Central memory CD8-positive, alpha-beta T cell (primary cell): Measurements from ENCODE around the gene ELL2.

ENCODE experiments used
- ATAC-seq: fragments of 150-1000 bp; cut with Tn5 transposase; replicated peaks from 2 replicates; pipeline ENCODE4 v1.10.0; 2022; ENCODE audit warnings: mild to moderate bottlenecking, moderate FRiP score, moderate number of reproducible peaks; ENCODE audit not compliant: poor library complexity, severe bottlenecking; ENCODE audit errors: extremely low read depth
- DNase-seq, 2 donors: peaks; one replicate each; pipeline ENCODE4 v3.0.0; 2021; ENCODE audit warnings: low spot score in 2 of 2
- H3K27ac Mint-ChIP-seq: one replicate; pipeline ENCODE4 v1.8.0; 2022; ENCODE audit warnings: low read depth, mild to moderate bottlenecking, moderate library complexity, mixed read lengths
- H3K27me3 Mint-ChIP-seq: one replicate; pipeline ENCODE4 v1.8.0; 2022; ENCODE audit warnings: mixed read lengths
- H3K36me3 Mint-ChIP-seq: one replicate; pipeline ENCODE4 v1.8.0; 2022; ENCODE audit warnings: mild to moderate bottlenecking, moderate library complexity, mixed read lengths; ENCODE audit not compliant: insufficient read depth
- H3K4me1 Mint-ChIP-seq: one replicate; pipeline ENCODE4 v1.8.0; 2022; ENCODE audit warnings: mixed read lengths
- H3K4me3 Mint-ChIP-seq: one replicate; pipeline ENCODE4 v1.8.0; 2022; ENCODE audit warnings: mild to moderate bottlenecking, moderate library complexity, mixed read lengths
- H3K9me3 Mint-ChIP-seq: one replicate; pipeline ENCODE4 v1.8.0; 2022; ENCODE audit warnings: mixed read lengths

The ELL2 gene

DNA sequence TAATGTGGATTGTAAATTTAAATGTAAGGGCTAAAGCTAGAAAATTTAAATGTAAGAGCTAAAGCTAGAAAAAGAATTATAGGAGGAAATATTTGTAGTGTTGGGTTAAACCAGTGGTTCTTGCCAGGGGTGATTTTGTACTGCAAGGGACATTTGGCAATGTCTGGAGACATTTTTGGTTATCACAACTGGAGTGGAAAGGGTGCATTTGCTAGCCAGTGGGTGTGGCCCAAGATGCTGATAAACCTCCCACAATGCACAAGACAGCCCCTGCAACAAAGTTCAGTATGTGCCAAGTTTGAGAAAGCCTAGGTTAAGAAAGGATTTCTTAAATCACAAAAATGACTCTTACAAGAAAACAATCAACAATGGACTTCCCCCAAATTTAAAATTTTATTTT lies 31.6 kb upstream of the ELL2 start:
- H3K27me3 Mint-ChIP-seq: no peaks in the 10 kb centered on the region
- no peak overlapping the region for H3K4me3 Mint-ChIP-seq
- H3K4me1 Mint-ChIP-seq: no peaks in the 10 kb centered on the region
- H3K9me3 Mint-ChIP-seq: no peaks in the 10 kb centered on the region
- H3K27ac Mint-ChIP-seq: no peak overlapping the region
- no peak for ATAC-seq
- H3K36me3 Mint-ChIP-seq: no peaks in the 10 kb centered on the region
- no peak for DNase-seq

DNA sequence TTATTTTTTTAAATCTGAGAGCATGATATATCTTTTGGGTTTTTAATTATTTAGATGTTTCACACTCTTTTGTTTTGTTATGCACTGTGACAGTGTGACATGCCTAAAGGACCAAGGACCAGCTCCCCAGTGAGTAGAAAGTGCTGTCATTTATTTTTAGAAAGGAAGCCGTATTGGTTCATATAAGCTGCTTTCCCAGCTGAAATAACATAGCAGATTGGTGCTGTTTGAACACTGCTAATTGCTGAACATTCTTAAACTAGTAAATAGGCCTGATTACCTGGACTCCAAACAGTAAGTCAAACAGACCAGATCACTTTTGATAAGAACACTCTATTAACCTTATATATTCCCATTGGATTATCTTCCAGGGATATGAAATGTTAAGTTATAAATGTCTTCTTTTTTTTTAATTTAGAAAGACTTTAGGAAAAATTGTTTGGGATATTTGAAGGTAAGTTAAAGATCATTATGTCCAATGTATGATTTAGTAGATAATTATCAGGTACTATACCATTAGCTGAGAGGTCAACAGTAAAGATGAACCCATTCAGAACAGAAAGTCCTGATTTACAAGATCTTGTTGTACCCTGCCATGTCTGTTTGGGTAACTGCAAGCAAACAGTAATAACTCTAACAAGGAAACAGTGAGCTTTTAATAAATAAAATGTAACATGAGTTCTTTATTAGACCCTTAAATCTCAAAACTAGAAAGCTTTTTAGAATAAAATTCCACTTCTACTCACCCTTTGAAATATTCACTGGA lies 27.8 kb upstream of the ELL2 start:
- no peak overlapping the region for H3K27ac Mint-ChIP-seq
- no peak overlapping the region for H3K4me3 Mint-ChIP-seq
- DNase-seq (no peak), ATAC-seq (no peak)
- no peaks in the 10 kb centered on the region for H3K4me1 Mint-ChIP-seq
- H3K36me3 Mint-ChIP-seq: no peaks in the 10 kb centered on the region
- H3K9me3 Mint-ChIP-seq: no peaks in the 10 kb centered on the region
- no peaks in the 10 kb centered on the region for H3K27me3 Mint-ChIP-seq

DNA sequence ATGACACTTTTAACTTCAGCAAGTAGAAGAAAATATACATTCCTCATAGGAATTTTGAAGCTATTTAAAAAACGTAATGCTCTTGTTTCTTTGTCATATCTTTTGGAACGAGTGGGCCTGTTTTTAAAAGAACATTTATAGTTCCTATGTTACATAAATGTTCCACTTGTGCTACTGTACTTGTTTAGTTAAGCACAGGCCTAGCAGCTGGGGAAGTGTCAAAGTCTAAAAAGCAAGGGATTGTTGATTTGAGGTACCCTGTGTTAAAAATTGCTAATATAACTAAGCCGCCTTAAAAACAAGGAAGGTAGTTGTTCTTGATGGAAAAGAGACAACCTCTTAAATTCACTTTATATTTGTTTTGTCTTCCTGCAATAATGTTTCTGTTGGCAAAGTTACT lies 27.2 kb upstream of the ELL2 start:
- ATAC-seq: no peak
- Mint-ChIP-seq H3K9me3 (no peaks in the 10 kb centered on the region), H3K27ac (no peak overlapping the region), H3K27me3 (no peaks in the 10 kb centered on the region), H3K36me3 (no peaks in the 10 kb centered on the region), H3K4me3 (no peak overlapping the region), H3K4me1 (no peaks in the 10 kb centered on the region)
- no peak for DNase-seq

DNA sequence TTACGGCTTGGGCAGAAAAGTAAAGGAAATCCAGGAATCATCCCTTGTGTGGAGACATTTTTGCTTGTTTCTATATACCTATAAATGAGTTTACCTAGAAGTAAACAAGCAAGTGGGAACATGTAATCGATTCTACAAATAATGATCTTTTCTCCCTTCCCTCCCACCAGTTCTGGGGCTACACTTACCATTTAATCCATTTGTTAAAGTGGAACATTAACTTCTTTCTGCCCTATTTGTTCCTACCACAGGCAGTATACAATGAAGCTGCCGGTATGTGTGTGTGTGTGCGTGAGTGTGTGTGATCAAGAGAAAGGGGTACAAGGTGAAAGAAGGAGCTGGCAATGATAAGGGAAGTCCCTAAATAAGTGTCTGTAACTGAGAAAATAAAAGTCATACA lies 26.4 kb upstream of the ELL2 start:
- no peak for ATAC-seq
- H3K36me3 Mint-ChIP-seq: no peaks in the 10 kb centered on the region
- no peak for DNase-seq
- no peaks in the 10 kb centered on the region for H3K4me1 Mint-ChIP-seq
- H3K27me3 Mint-ChIP-seq: no peaks in the 10 kb centered on the region
- no peak overlapping the region for H3K27ac Mint-ChIP-seq
- H3K4me3 Mint-ChIP-seq: no peak overlapping the region
- no peaks in the 10 kb centered on the region for H3K9me3 Mint-ChIP-seq

- DNase-seq: no peak
- no peaks in the 10 kb centered on the region for H3K9me3 Mint-ChIP-seq
- no peak overlapping the region for H3K27ac Mint-ChIP-seq
- H3K4me3 Mint-ChIP-seq: no peak overlapping the region
- no peak for ATAC-seq
- H3K4me1 Mint-ChIP-seq: no peaks in the 10 kb centered on the region
- H3K27me3 Mint-ChIP-seq: no peaks in the 10 kb centered on the region
- no peaks in the 10 kb centered on the region for H3K36me3 Mint-ChIP-seq
These were observed 25.4 kb upstream of the ELL2 start for GRCh38 chr5:95986937-95987520.

DNA sequence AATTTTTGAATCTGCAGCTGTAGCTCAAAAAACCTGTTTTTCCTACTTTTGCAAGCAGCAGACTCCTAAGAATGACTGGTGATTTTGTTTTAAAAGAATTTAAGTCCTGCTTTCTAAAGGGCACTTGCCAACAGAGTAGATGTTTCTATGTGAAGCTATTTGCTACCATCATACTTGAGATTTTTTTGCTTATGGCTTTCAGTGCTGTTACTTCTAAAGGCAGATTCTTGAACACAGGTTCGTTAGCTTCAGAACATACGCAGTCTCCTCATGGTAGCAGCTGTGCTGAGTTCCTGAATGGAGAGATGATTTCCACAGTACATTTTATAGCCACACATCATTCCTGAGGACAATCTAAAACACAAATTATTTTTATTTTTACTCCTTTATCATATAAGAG lies 24.4 kb upstream of the ELL2 start:
- ATAC-seq (no peak), DNase-seq (no peak)
- no peaks in the 10 kb centered on the region for H3K27me3 Mint-ChIP-seq
- no peak overlapping the region for H3K4me3 Mint-ChIP-seq
- H3K9me3 Mint-ChIP-seq: no peaks in the 10 kb centered on the region
- no peaks in the 10 kb centered on the region for H3K4me1 Mint-ChIP-seq
- no peak overlapping the region for H3K27ac Mint-ChIP-seq
- H3K36me3 Mint-ChIP-seq: no peaks in the 10 kb centered on the region

GRCh38 chr5:95985249-95985648 lies 23.6 kb upstream of the ELL2 start:
- no peaks in the 10 kb centered on the region for H3K9me3 Mint-ChIP-seq
- DNase-seq (no peak), ATAC-seq (no peak)
- H3K36me3 Mint-ChIP-seq: no peaks in the 10 kb centered on the region
- no peak overlapping the region for H3K4me3 Mint-ChIP-seq
- no peak overlapping the region for H3K27ac Mint-ChIP-seq
- H3K4me1 Mint-ChIP-seq: no peaks in the 10 kb centered on the region
- no peaks in the 10 kb centered on the region for H3K27me3 Mint-ChIP-seq

DNA sequence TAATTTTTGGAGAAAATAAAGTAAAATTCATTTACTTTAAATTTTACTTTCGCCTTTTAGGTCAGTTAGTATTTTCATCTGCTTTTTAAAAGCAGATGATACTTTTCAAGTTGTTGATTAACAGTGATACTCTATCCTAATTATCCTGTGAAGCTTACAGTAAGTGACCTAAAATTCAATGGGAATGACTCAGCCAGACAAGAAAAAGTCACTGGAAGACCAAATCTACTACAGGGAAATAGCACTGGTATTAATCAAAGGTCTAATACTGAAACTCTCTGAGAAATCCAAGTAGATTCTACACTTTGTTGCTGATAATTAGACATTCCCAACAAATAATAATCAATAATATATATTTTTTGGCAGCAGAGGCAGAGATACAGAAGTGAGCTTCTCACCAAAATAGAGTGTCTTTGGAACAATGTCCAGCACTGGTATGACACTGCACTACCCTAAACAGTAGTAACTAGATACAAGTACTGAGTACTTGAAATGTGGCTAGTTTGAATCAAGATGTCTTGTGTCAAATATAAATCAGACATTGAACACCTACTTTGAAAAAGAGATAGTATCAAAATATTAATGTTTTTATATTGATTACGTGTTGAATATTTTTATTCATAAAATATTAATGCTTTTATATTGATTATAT lies 22.8 kb upstream of the ELL2 start:
- no peak for DNase-seq
- H3K4me1 Mint-ChIP-seq: no peaks in the 10 kb centered on the region
- no peaks in the 10 kb centered on the region for H3K36me3 Mint-ChIP-seq
- H3K9me3 Mint-ChIP-seq: no peaks in the 10 kb centered on the region
- H3K27ac Mint-ChIP-seq: no peak overlapping the region
- no peaks in the 10 kb centered on the region for H3K27me3 Mint-ChIP-seq
- ATAC-seq: no peak
- no peak overlapping the region for H3K4me3 Mint-ChIP-seq

DNA sequence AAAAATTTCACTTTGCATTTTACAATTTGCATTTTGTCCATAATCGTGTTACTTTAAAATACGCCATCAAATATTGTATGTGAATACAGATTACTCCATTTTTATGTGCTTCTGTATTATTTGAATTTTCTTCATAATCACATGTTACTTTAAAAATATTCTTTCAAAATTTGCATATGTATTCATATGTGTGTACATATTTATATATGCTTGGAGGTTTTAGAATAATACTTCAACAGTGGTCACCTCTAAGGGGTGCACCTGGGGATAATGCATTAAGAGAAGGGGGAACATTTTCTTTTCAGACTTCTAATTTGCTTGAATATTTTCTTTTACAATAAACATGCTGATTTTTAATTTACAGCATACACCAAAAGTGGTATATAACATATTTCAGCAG lies 21.9 kb upstream of the ELL2 start:
- H3K36me3 Mint-ChIP-seq: no peaks in the 10 kb centered on the region

DNA sequence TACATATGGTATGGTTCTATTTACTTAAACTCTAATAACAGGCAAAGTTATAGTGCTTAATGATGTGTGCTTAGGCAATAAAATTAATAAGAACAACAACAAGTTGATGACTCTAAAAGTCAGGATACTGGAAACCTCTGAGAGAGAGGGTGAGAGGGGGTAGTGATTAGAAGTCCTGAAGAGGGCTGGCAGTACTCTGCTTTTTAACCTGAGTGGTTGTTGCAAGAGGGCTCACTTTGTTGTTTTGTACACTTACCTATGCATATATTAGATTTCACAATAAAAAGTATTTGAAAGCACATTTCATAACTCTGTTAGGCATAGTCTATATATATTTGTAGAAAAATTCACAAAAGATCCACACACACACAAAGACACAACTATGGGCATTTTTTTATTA lies 21.4 kb upstream of the ELL2 start:
- no peaks in the 10 kb centered on the region for H3K36me3 Mint-ChIP-seq
- no peak for DNase-seq
- peaks cover 9% of the 10 kb centered on the region for H3K27me3 Mint-ChIP-seq
- H3K4me3 Mint-ChIP-seq: no peak overlapping the region
- H3K4me1 Mint-ChIP-seq: no peaks in the 10 kb centered on the region
- ATAC-seq: no peak
- H3K9me3 Mint-ChIP-seq: no peaks in the 10 kb centered on the region
- no peak overlapping the region for H3K27ac Mint-ChIP-seq

More for the DNA sequence above, 21.9 kb upstream of the ELL2 start:
- Mint-ChIP-seq H3K4me3 (no peak overlapping the region), H3K9me3 (no peaks in the 10 kb centered on the region), H3K27ac (no peak overlapping the region), H3K27me3 (peaks cover 5% of the 10 kb centered on the region), H3K4me1 (no peaks in the 10 kb centered on the region)
- ATAC-seq (no peak), DNase-seq (no peak)

DNA sequence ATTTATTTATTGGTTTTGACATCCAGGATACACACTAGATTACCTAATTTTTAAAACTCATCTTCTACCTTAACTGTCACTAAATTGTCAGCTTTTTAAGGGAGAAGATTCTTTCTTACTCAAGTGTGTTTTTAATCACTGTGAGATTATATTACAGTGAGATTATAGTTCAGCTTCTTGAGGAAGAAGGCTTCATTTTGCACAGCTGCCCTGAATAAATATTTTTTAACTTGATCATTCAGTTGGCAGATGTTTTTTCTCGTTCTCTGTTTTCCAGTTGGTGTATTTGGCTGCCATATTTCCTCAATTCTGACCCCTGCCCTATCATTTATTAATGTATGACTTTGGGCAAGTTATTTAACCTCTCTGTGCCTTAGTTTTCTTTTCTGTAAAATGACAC lies 15.0 kb upstream of the ELL2 start:
- DNase-seq: no peak
- Mint-ChIP-seq H3K4me3 (no peak overlapping the region), H3K36me3 (peaks cover 5% of the 10 kb centered on the region), H3K27me3 (peaks cover 18% of the 10 kb centered on the region), H3K27ac (no peak overlapping the region), H3K4me1 (peaks cover 7% of the 10 kb centered on the region), H3K9me3 (no peaks in the 10 kb centered on the region)
- no peak for ATAC-seq

DNA sequence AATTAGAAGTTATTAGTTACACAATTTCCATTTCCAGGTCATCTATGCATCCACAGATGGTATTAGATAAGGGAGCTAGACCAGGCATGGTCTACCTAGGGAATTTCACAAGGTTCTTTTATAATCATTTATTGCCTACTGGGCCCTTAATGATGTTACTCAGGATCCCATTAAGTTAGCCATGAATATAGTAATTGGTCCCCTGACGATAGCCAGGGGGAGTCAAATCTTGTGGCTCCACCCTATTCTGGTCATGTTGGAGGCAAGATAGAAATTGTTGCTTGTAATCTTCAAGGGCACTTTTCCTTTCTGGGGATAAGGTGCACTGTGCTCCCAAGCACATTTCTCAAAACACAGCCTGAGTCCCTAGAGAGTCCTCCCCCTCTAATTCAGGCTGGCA lies 14.1 kb upstream of the ELL2 start:
- ATAC-seq: no peak
- H3K27me3 Mint-ChIP-seq: peaks cover 18% of the 10 kb centered on the region
- no peaks in the 10 kb centered on the region for H3K9me3 Mint-ChIP-seq
- DNase-seq: no peak
- peaks cover 7% of the 10 kb centered on the region for H3K4me1 Mint-ChIP-seq
- H3K4me3 Mint-ChIP-seq: no peak overlapping the region
- H3K36me3 Mint-ChIP-seq: peaks cover 5% of the 10 kb centered on the region
- no peak overlapping the region for H3K27ac Mint-ChIP-seq

GRCh38 chr5:95973793-95974325 lies 12.2 kb upstream of the ELL2 start:
- Mint-ChIP-seq H3K36me3 (peaks cover 5% of the 10 kb centered on the region), H3K9me3 (no peaks in the 10 kb centered on the region), H3K4me3 (no peak overlapping the region), H3K27ac (peak overlapping the region; percentile 87), H3K27me3 (peaks cover 16% of the 10 kb centered on the region), H3K4me1 (peaks cover 7% of the 10 kb centered on the region)
- DNase-seq: peak in 1 of 2 donors; percentile 34
- ATAC-seq: peak; percentile 96
